Measurements from ENCODE around the gene DPF1.
A peak's percentile ranks its signal among the peaks of the same experiment; 100 is the strongest.
"Not testable (repeated sequence)": the region's sequence is repeated elsewhere in the genome, so short reads cannot be mapped to it uniquely, and the experiment has no call there.

DPF1 gene

GRCh38 chr19:38265921-38266429 is 42.0 kb upstream of the DPF1 start:
- no peak overlapping the region for H3K4me3 ChIP-seq (ENCODE audit: low read depth, low read length)
- DNase-seq (ENCODE audit: low read depth) = no peak
- no peak for TF ChIP-seq CTCF (conservative IDR thresholded peaks at IDR 0.05; ENCODE audit: low read depth, low read length)

GRCh38 chr19:38265213-38265861 is 41.3 kb upstream of the DPF1 start:
- no peak overlapping the region for H3K4me3 ChIP-seq (ENCODE audit: low read depth, low read length)
- no peak for TF ChIP-seq CTCF (conservative IDR thresholded peaks at IDR 0.05; ENCODE audit: low read depth, low read length)
- peak; percentile 50 for DNase-seq (ENCODE audit: low read depth)

- DNase-seq (ENCODE audit: low read depth) = no peak
- peak within 1 kb of the TSS; percentile 54 for H3K4me3 ChIP-seq (ENCODE audit: low read depth, low read length)
- TF ChIP-seq CTCF (conservative IDR thresholded peaks at IDR 0.05; ENCODE audit: low read depth, low read length) = no peak
Observed at GRCh38 chr19:38264486-38265212, 40.6 kb upstream of the DPF1 start, which contains the start of gene SPINT2. Gene SPINT2 (plus strand): TSS chr19:38264573. CDS start chr19:38264893, 320 bp downstream.

- no peak for TF ChIP-seq CTCF (conservative IDR thresholded peaks at IDR 0.05; ENCODE audit: low read depth, low read length)
- peak overlapping the region; percentile 54 for H3K4me3 ChIP-seq (ENCODE audit: low read depth, low read length)
- DNase-seq (ENCODE audit: low read depth) = peak; percentile 44
Observed at GRCh38 chr19:38263689-38264485, 39.9 kb upstream of the DPF1 start.

- TF ChIP-seq CTCF (conservative IDR thresholded peaks at IDR 0.05; ENCODE audit: low read depth, low read length) = no peak
- H3K4me3 ChIP-seq (ENCODE audit: low read depth, low read length) = no peak overlapping the region
- DNase-seq (ENCODE audit: low read depth) = no peak
Observed at GRCh38 chr19:38262585-38263268, 38.7 kb upstream of the DPF1 start.

GRCh38 chr19:38261942-38262341 is 37.9 kb upstream of the DPF1 start:
- not testable (repeated sequence) for H3K4me3 ChIP-seq (ENCODE audit: low read depth, low read length); DNase-seq (ENCODE audit: low read depth)
